ENCODE results near the gene OR2L3.

GRCh38 chr1:248029770-248030169 lies 16.9 kb upstream of the OR2L3 start, which contains the start of gene OR2L2:
- TF ChIP-seq POLR2A (IDR thresholded peaks at IDR 0.05) (no peak), CTCF (IDR thresholded peaks at IDR 0.05) (no peak)
